Glutamatergic neuron (in vitro differentiated cells): ENCODE measurements around the gene SYT14. TPM values are rescaled to one million over a fixed set of nuclear protein-coding genes. Genes with fewer than 3 reads are reported as not detected.

Experiments used
- DNase-seq: peaks from one replicate; pipeline ENCODE4 v3.0.0; 2022
- H3K27ac Mint-ChIP-seq: one replicate; pipeline ENCODE4 v1.8.0; 2020; ENCODE audit warnings: mild to moderate bottlenecking, mixed read lengths, inconsistent platforms; ENCODE audit not compliant: unreplicated experiment
- H3K27me3 Mint-ChIP-seq: one replicate; pipeline ENCODE4 v1.8.0; 2020; ENCODE audit warnings: mild to moderate bottlenecking, moderate library complexity, mixed read lengths, inconsistent platforms; ENCODE audit not compliant: unreplicated experiment
- H3K36me3 Mint-ChIP-seq: one replicate; pipeline ENCODE4 v1.8.0; 2020; ENCODE audit warnings: mild to moderate bottlenecking, mixed read lengths, inconsistent platforms; ENCODE audit not compliant: unreplicated experiment
- H3K4me1 Mint-ChIP-seq: one replicate; pipeline ENCODE4 v1.8.0; 2020; ENCODE audit warnings: mild to moderate bottlenecking, low read depth, mixed read lengths, inconsistent platforms; ENCODE audit not compliant: unreplicated experiment
- H3K4me3 Mint-ChIP-seq: one replicate; pipeline ENCODE4 v1.8.0; 2020; ENCODE audit warnings: mild to moderate bottlenecking, mixed read lengths, inconsistent platforms; ENCODE audit not compliant: unreplicated experiment
- H3K9me3 Mint-ChIP-seq: one replicate; pipeline ENCODE4 v1.8.0; 2020; ENCODE audit warnings: mild to moderate bottlenecking, moderate library complexity, mixed read lengths, inconsistent platforms; ENCODE audit not compliant: unreplicated experiment
- total RNA-seq: library from RNA; stranded (reverse); fragmentation: NEBNext Ultra II Directional; extraction: Animal tissue kit (Norgen Biotek cat#: 25700); gene quantifications from one replicate; pipeline ENCODE4 v1.2.1, GENCODE V29; 2021; ENCODE audit not compliant: unreplicated experiment
- TF ChIP-seq, protein P1 (sequence below): fragments of 200-600 bp; sonication (generic); IDR thresholded peaks from one replicate; pipeline ENCODE4 v1.5.0; 2021; ENCODE audit not compliant: partially characterized antibody, unreplicated experiment

SYT14 gene
- total RNA-seq, 1 donor from 2014 or later = 18.1 TPM

DNA sequence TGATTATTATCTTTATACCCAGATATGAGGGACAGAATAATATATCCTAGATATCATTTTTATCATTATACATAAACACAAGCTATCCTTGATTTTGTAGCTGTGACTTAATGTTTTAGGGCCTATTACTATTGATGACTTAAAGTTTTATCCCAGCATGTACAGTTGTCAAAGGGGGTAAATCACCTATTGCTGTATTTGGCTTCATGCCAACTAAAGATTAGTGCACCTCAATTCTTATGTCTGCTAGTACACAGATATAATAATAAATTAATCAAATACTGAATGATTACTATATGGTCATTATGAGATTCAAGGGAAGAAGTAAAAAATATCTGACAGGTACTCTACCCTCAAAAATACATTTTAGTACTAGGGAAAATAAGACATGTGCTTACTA, 84.0 kb downstream of the SYT14 start:
- Mint-ChIP-seq H3K9me3 (no peaks in the 10 kb centered on the region), H3K27me3 (no peaks in the 10 kb centered on the region), H3K4me3 (no peak overlapping the region), H3K36me3 (no peaks in the 10 kb centered on the region), H3K4me1 (no peaks in the 10 kb centered on the region), H3K27ac (no peak overlapping the region)
- TF ChIP-seq, protein P1, sequence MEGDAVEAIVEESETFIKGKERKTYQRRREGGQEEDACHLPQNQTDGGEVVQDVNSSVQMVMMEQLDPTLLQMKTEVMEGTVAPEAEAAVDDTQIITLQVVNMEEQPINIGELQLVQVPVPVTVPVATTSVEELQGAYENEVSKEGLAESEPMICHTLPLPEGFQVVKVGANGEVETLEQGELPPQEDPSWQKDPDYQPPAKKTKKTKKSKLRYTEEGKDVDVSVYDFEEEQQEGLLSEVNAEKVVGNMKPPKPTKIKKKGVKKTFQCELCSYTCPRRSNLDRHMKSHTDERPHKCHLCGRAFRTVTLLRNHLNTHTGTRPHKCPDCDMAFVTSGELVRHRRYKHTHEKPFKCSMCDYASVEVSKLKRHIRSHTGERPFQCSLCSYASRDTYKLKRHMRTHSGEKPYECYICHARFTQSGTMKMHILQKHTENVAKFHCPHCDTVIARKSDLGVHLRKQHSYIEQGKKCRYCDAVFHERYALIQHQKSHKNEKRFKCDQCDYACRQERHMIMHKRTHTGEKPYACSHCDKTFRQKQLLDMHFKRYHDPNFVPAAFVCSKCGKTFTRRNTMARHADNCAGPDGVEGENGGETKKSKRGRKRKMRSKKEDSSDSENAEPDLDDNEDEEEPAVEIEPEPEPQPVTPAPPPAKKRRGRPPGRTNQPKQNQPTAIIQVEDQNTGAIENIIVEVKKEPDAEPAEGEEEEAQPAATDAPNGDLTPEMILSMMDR = no peak
- no peak for DNase-seq

DNA sequence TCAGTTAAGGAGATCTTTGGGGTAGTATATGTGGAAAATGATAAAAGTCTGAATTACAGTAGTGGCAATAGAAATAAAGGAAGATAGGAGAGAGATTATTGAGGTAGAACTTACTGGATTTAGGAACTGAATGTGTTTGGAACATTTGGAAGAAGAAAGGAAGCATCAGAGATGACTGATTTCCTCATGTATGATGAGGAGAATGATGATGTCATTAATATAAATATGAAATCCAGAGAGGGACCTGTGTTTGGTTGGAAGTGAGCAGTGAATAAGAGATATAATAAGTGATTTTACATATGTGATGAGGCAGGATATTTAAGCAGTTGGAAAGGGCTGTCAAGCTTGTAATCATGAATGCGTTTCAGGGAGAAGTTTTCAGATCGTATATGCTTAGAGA, 86.3 kb downstream of the SYT14 start:
- TF ChIP-seq, protein P1 = no peak
- Mint-ChIP-seq H3K4me3 (no peak overlapping the region), H3K9me3 (no peaks in the 10 kb centered on the region), H3K4me1 (no peaks in the 10 kb centered on the region), H3K27me3 (no peaks in the 10 kb centered on the region), H3K36me3 (peaks cover 6% of the 10 kb centered on the region), H3K27ac (no peak overlapping the region)
- DNase-seq = no peak

GRCh38 chr1:210024996-210025395, 87.0 kb downstream of the SYT14 start:
- H3K27me3 Mint-ChIP-seq = no peaks in the 10 kb centered on the region
- H3K4me3 Mint-ChIP-seq = no peak overlapping the region
- H3K27ac Mint-ChIP-seq = no peak overlapping the region
- H3K9me3 Mint-ChIP-seq = no peaks in the 10 kb centered on the region
- DNase-seq = no peak
- peaks cover 8% of the 10 kb centered on the region for H3K36me3 Mint-ChIP-seq
- TF ChIP-seq, protein P1 = no peak
- H3K4me1 Mint-ChIP-seq = no peaks in the 10 kb centered on the region

GRCh38 chr1:210025870-210026269, 87.9 kb downstream of the SYT14 start:
- DNase-seq = no peak
- H3K4me1 Mint-ChIP-seq = no peaks in the 10 kb centered on the region
- H3K36me3 Mint-ChIP-seq = peaks cover 14% of the 10 kb centered on the region
- peaks cover 4% of the 10 kb centered on the region for H3K9me3 Mint-ChIP-seq
- TF ChIP-seq, protein P1 = no peak
- H3K27me3 Mint-ChIP-seq = no peaks in the 10 kb centered on the region
- no peak overlapping the region for H3K4me3 Mint-ChIP-seq
- no peak overlapping the region for H3K27ac Mint-ChIP-seq

- Mint-ChIP-seq H3K9me3 (peaks cover 6% of the 10 kb centered on the region), H3K36me3 (peaks cover 14% of the 10 kb centered on the region), H3K27ac (no peak overlapping the region), H3K4me3 (no peak overlapping the region), H3K27me3 (no peaks in the 10 kb centered on the region), H3K4me1 (no peaks in the 10 kb centered on the region)
- TF ChIP-seq, protein P1 = no peak
- DNase-seq = no peak
These were observed 90.0 kb downstream of the SYT14 start for GRCh38 chr1:210027994-210028393.
